PC-3 (cell line): ENCODE results near the gene POLR2L. TPM values are rescaled to one million over a fixed set of nuclear protein-coding genes. Genes with fewer than 3 reads are reported as not detected.

ENCODE experiments used
- ATAC-seq: fragments of 200-7000 bp; cut with Tn5 transposase; 2 replicates; pipeline ENCODE4 v1.9.1; 2020; ENCODE audit warnings: mild to moderate bottlenecking, moderate library complexity
- BruUV-seq: library from RNA; stranded (reverse); fragments of 400-500 nt; replicated peaks from 2 replicates; lab custom pipeline; 2021; lab: Mats Ljungman, UMichigan
- CTCF ChIA-PET: fragments of 300-600 bp; sonication (Branson Sonifier 250); formaldehyde crosslinking; loops from one replicate; lab custom pipeline; 2022; ENCODE audit warnings: antibody characterized with exemption; lab: Charles Lee
- POLR2A ChIA-PET: fragments of 300-600 bp; sonication (Branson Sonifier 250); formaldehyde crosslinking; loops from one replicate; lab custom pipeline; 2022; ENCODE audit warnings: antibody characterized with exemption; ENCODE audit not compliant: unreplicated experiment; lab: Charles Lee
- DNase-seq: peaks from one replicate; pipeline ENCODE4 v3.0.0-alpha.2; 2015
- H2AFZ ChIP-seq: fragments of 300-600 bp; sonication (generic); 2 replicates; pipeline ENCODE4 v1.6.0; 2016; ENCODE audit warnings: antibody characterized with exemption, low read length
- H3F3A ChIP-seq: fragments of 300-600 bp; sonication (generic); one replicate; pipeline ENCODE4 v1.6.0; 2017; ENCODE audit warnings: antibody characterized with exemption, low read length, control low read depth, mild to moderate bottlenecking; ENCODE audit not compliant: unreplicated experiment
- H3K27ac ChIP-seq: fragments of 300-600 bp; sonication (generic); 2 replicates; pipeline ENCODE4 v1.5.1; 2016; ENCODE audit warnings: mild to moderate bottlenecking, low read length
- H3K27me3 ChIP-seq: fragments of 300-600 bp; sonication (generic); 2 replicates; pipeline ENCODE4 v1.6.1; 2016; ENCODE audit warnings: low read length, mixed read lengths
- H3K36me3 ChIP-seq: fragments of 300-600 bp; sonication (generic); 2 replicates; pipeline ENCODE4 v1.6.1; 2016; ENCODE audit warnings: low read depth, mixed run types, low read length, mixed read lengths
- H3K4me1 ChIP-seq: fragments of 300-600 bp; sonication (generic); 2 replicates; pipeline ENCODE4 v1.5.1; 2016; ENCODE audit warnings: low read length; ENCODE audit not compliant: insufficient read depth
- H3K4me2 ChIP-seq: fragments of 300-600 bp; sonication (generic); 2 replicates; pipeline ENCODE4 v1.6.0; 2016; ENCODE audit warnings: low read length
- H3K4me3 ChIP-seq: fragments of 300-600 bp; sonication (generic); 2 replicates; pipeline ENCODE4 v1.5.1; 2016; ENCODE audit warnings: mild to moderate bottlenecking, low read length, mixed read lengths
- H3K79me2 ChIP-seq: fragments of 300-600 bp; sonication (generic); 2 replicates; pipeline ENCODE4 v1.6.1; 2017; ENCODE audit warnings: low read length, mixed read lengths
- H3K9ac ChIP-seq: fragments of 300-600 bp; sonication (generic); 2 replicates; pipeline ENCODE4 v1.6.0; 2016; ENCODE audit warnings: mild to moderate bottlenecking, low read length
- H3K9me2 ChIP-seq: fragments of 300-600 bp; sonication (generic); replicated peaks from 2 replicates; pipeline ENCODE4 v1.6.1; 2016; ENCODE audit warnings: mixed run types, low read length, mixed read lengths
- H3K9me3 ChIP-seq: fragments of 300-600 bp; sonication (generic); 2 replicates; pipeline ENCODE4 v1.6.1; 2016; ENCODE audit warnings: low read length, mixed read lengths
- H4K20me1 ChIP-seq: fragments of 300-600 bp; sonication (generic); 2 replicates; pipeline ENCODE4 v1.6.1; 2016; ENCODE audit warnings: low read length, mixed read lengths
- CTCF ChIP-seq: fragments of 300-600 bp; sonication (generic); conservative IDR thresholded peaks from 2 replicates; pipeline ENCODE4 v1.5.1; 2017; ENCODE audit warnings: antibody characterized with exemption, low read depth, mild to moderate bottlenecking, low read length
- EZH2 ChIP-seq: fragments of 300-600 bp; sonication (generic); IDR thresholded peaks from one replicate; pipeline ENCODE4 v1.6.1; 2017; ENCODE audit warnings: antibody characterized with exemption, mild to moderate bottlenecking, low read length; ENCODE audit not compliant: unreplicated experiment
- EZH2phosphoT487 ChIP-seq: fragments of 300-600 bp; sonication (generic); IDR thresholded peaks from 2 replicates; pipeline ENCODE4 v1.6.1; 2018; ENCODE audit warnings: mild to moderate bottlenecking, antibody characterized with exemption, low read length, borderline replicate concordance
- intact Hi-C: fragments of 100-400 bp; cut with micrococcal nuclease; formaldehyde crosslinking; loops from 2 replicates; pipeline ENCODE4 v1.9.0; 2023
- total RNA-seq: library from RNA; depleted of rRNA; stranded (reverse); fragments of >200 nt; gene quantifications from 2 replicates; pipeline ENCODE4 v1.2.3, GENCODE V29; 2014

Gene POLR2L
- total RNA-seq, 1 experiment from 2014 or later, result 1,148 TPM

- POLR2A ChIA-PET, result no interaction called here
These were observed 49.5 kb downstream of the POLR2L start for GRCh38 chr11:792873-793272.

GRCh38 chr11:792535-792821, 49.9 kb downstream of the POLR2L start:
- TF ChIP-seq EZH2phosphoT487, result no peak
- no peak for TF ChIP-seq CTCF
- TF ChIP-seq EZH2, result no peak
- peaks cover 19% of the 10 kb centered on the region for H3K4me1 ChIP-seq
- BruUV-seq, result no TSS peak
- H3K4me2 ChIP-seq, result no peak overlapping the region
- H3F3A ChIP-seq, result peaks cover 4% of the 10 kb centered on the region
- no peaks in the 10 kb centered on the region for H4K20me1 ChIP-seq
- H3K9ac ChIP-seq, result no peak overlapping the region
- H3K27me3 ChIP-seq, result no peaks in the 10 kb centered on the region
- no peaks in the 10 kb centered on the region for H3K9me3 ChIP-seq
- H3K79me2 ChIP-seq, result peaks cover 21% of the 10 kb centered on the region
- H2AFZ ChIP-seq, result no peak overlapping the region
- no peak overlapping the region for H3K4me3 ChIP-seq
- no peak for ATAC-seq
- ChIA-PET POLR2A (no interaction called here), CTCF (no interaction called here)
- H3K9me2 ChIP-seq, result no peaks in the 10 kb centered on the region
- no peak for DNase-seq
- no peak overlapping the region for H3K27ac ChIP-seq
- H3K36me3 ChIP-seq, result no peaks in the 10 kb centered on the region; the same call in 1 of the 2 replicates
- intact Hi-C loops, result no loop called here

More at GRCh38 chr11:792873-793272, 49.5 kb downstream of the POLR2L start:
- CTCF ChIA-PET, result no interaction called here
- no peak for ATAC-seq
- no peak for DNase-seq
- H2AFZ ChIP-seq, result no peak overlapping the region
- H3K27me3 ChIP-seq, result no peaks in the 10 kb centered on the region
- H3K9ac ChIP-seq, result no peak overlapping the region
- intact Hi-C loops, result no loop called here
- no peak overlapping the region for H3K4me2 ChIP-seq
- H3K36me3 ChIP-seq, result no peaks in the 10 kb centered on the region; the same call in 1 of the 2 replicates
- peaks cover 4% of the 10 kb centered on the region for H3F3A ChIP-seq
- BruUV-seq, result no TSS peak
- H3K4me3 ChIP-seq, result no peak overlapping the region
- no peaks in the 10 kb centered on the region for H4K20me1 ChIP-seq
- H3K9me3 ChIP-seq, result no peaks in the 10 kb centered on the region
- TF ChIP-seq EZH2phosphoT487, result no peak
- no peak for TF ChIP-seq EZH2
- no peak for TF ChIP-seq CTCF
- peaks cover 24% of the 10 kb centered on the region for H3K79me2 ChIP-seq
- H3K27ac ChIP-seq, result no peak overlapping the region
- H3K4me1 ChIP-seq, result peaks cover 19% of the 10 kb centered on the region
- H3K9me2 ChIP-seq, result no peaks in the 10 kb centered on the region

GRCh38 chr11:791658-792534, 50.4 kb downstream of the POLR2L start:
- H3K79me2 ChIP-seq, result peaks cover 16% of the 10 kb centered on the region
- H3K4me2 ChIP-seq, result no peak overlapping the region
- H3K9ac ChIP-seq, result no peak overlapping the region
- no peak overlapping the region for H3K4me3 ChIP-seq
- TF ChIP-seq CTCF (no peak), EZH2phosphoT487 (no peak), EZH2 (no peak)
- ATAC-seq (no peak), DNase-seq (no peak)
- H4K20me1 ChIP-seq, result no peaks in the 10 kb centered on the region
- H3F3A ChIP-seq, result peaks cover 4% of the 10 kb centered on the region
- no peaks in the 10 kb centered on the region for H3K9me2 ChIP-seq
- ChIA-PET POLR2A (no interaction called here), CTCF (interaction anchor here (0.6 kb wide), 1 partner anchor 1041 kb away, joined by 14 read pairs; no protein-coding TSS in a partner anchor)
- no peak overlapping the region for H2AFZ ChIP-seq
- H3K27me3 ChIP-seq, result no peaks in the 10 kb centered on the region
- BruUV-seq, result no TSS peak
- H3K36me3 ChIP-seq, result no peaks in the 10 kb centered on the region; the same call in 1 of the 2 replicates
- peaks cover 16% of the 10 kb centered on the region for H3K4me1 ChIP-seq
- intact Hi-C loops, result no loop called here
- H3K27ac ChIP-seq, result no peak overlapping the region
- H3K9me3 ChIP-seq, result no peaks in the 10 kb centered on the region
